ENCODE data around the gene ARMC6.

The ARMC6 gene

DNA sequence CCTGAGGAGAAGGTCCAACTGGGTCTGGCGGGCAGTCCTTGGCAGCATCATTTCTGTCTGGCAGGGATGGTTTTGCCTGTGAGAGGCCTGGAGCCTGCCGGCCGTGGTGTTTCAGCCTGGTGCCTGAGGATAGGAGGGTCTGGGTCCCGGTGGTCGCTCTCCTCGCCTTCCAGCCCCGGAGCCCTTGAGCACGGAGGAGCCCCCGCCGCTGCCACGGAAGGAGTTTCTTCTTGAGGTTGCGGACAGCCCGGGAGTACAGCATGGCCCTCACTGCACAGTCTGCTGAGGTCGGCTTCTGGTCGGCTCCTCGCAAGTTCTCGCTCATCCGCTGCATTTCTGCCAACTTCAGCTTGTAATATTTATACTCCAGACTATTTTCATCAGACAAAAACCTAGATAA lies 23.5 kb upstream of the ARMC6 start:
- H3K27me3 ChIP-seq (replicated peaks; ENCODE audit: insufficient read depth, low read length), result no peaks in the 10 kb centered on the region
- no peak overlapping the region for H3K9ac ChIP-seq (ENCODE audit: low read length)
- H4K20me1 ChIP-seq (ENCODE audit: insufficient read depth, low read length), result no peaks in the 10 kb centered on the region

DNA sequence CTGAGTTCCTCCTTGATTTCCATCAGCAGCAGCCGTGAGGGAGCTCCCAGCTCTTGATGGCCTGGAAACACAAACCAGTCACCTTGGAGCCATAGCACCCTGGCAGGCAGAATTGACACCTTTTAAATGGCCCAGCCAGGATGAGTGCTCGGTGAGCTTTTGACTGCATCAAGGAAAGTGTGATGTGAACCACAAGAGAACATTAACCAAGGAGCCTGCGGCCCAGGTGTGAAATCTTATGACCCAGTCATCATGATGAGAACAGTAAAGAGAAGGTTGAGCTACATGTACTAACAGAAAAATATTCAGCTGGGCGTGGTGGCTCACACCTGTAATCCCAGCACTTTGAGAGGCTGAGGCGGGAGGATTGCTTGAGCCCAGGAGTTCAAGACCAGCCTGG lies 22.9 kb upstream of the ARMC6 start:
- no peaks in the 10 kb centered on the region for H3K9me2 ChIP-seq (replicated peaks; ENCODE audit: insufficient read depth, low read length)
- H3F3A ChIP-seq (ENCODE audit: insufficient read depth, low read length), result no peaks in the 10 kb centered on the region
- H2AFZ ChIP-seq (ENCODE audit: low read length), result no peak overlapping the region
- DNase-seq, result no peak
- peaks cover 11% of the 10 kb centered on the region for H3K36me3 ChIP-seq (replicated peaks; ENCODE audit: insufficient read depth, low read length)
- no peak overlapping the region for H3K9ac ChIP-seq (ENCODE audit: low read length)
- TF ChIP-seq, protein P1, sequence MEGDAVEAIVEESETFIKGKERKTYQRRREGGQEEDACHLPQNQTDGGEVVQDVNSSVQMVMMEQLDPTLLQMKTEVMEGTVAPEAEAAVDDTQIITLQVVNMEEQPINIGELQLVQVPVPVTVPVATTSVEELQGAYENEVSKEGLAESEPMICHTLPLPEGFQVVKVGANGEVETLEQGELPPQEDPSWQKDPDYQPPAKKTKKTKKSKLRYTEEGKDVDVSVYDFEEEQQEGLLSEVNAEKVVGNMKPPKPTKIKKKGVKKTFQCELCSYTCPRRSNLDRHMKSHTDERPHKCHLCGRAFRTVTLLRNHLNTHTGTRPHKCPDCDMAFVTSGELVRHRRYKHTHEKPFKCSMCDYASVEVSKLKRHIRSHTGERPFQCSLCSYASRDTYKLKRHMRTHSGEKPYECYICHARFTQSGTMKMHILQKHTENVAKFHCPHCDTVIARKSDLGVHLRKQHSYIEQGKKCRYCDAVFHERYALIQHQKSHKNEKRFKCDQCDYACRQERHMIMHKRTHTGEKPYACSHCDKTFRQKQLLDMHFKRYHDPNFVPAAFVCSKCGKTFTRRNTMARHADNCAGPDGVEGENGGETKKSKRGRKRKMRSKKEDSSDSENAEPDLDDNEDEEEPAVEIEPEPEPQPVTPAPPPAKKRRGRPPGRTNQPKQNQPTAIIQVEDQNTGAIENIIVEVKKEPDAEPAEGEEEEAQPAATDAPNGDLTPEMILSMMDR (IDR thresholded peaks at IDR 0.05; ENCODE audit: low read length), result no peak
- TF ChIP-seq EZH2phosphoT487 (IDR thresholded peaks at IDR 0.05; ENCODE audit: low read length) (no peak), EZH2 (optimal IDR thresholded peaks at IDR 0.05; ENCODE audit: low read depth, low read length) (no peak)
- H3K79me2 ChIP-seq (ENCODE audit: low read length), result peaks cover 30% of the 10 kb centered on the region
- H3K27ac ChIP-seq (ENCODE audit: low read length), result no peak overlapping the region
- H3K4me1 ChIP-seq (ENCODE audit: low read length), result no peaks in the 10 kb centered on the region
- no peaks in the 10 kb centered on the region for H3K27me3 ChIP-seq (replicated peaks; ENCODE audit: insufficient read depth, low read length)
- H3K4me3 ChIP-seq (ENCODE audit: low read length), result no peak overlapping the region
- H3K4me2 ChIP-seq (ENCODE audit: low read depth, low read length), result no peak overlapping the region
- H4K20me1 ChIP-seq (ENCODE audit: insufficient read depth, low read length), result no peaks in the 10 kb centered on the region
- no peaks in the 10 kb centered on the region for H3K9me3 ChIP-seq (replicated peaks; ENCODE audit: insufficient read depth, low read length)

More for the DNA sequence above, 23.5 kb upstream of the ARMC6 start:
- H3K79me2 ChIP-seq (ENCODE audit: low read length), result peaks cover 30% of the 10 kb centered on the region
- H3K4me3 ChIP-seq (ENCODE audit: low read length), result no peak overlapping the region
- peaks cover 11% of the 10 kb centered on the region for H3K36me3 ChIP-seq (replicated peaks; ENCODE audit: insufficient read depth, low read length)
- H3F3A ChIP-seq (ENCODE audit: insufficient read depth, low read length), result no peaks in the 10 kb centered on the region
- no peak overlapping the region for H3K4me2 ChIP-seq (ENCODE audit: low read depth, low read length)
- no peaks in the 10 kb centered on the region for H3K9me2 ChIP-seq (replicated peaks; ENCODE audit: insufficient read depth, low read length)
- H3K27ac ChIP-seq (ENCODE audit: low read length), result no peak overlapping the region
- no peaks in the 10 kb centered on the region for H3K4me1 ChIP-seq (ENCODE audit: low read length)
- H2AFZ ChIP-seq (ENCODE audit: low read length), result no peak overlapping the region
- no peak for TF ChIP-seq EZH2phosphoT487 (IDR thresholded peaks at IDR 0.05; ENCODE audit: low read length)
- no peak for TF ChIP-seq EZH2 (optimal IDR thresholded peaks at IDR 0.05; ENCODE audit: low read depth, low read length)
- TF ChIP-seq, protein P1 (IDR thresholded peaks at IDR 0.05; ENCODE audit: low read length), result no peak
- no peaks in the 10 kb centered on the region for H3K9me3 ChIP-seq (replicated peaks; ENCODE audit: insufficient read depth, low read length)
- DNase-seq, result no peak

DNA sequence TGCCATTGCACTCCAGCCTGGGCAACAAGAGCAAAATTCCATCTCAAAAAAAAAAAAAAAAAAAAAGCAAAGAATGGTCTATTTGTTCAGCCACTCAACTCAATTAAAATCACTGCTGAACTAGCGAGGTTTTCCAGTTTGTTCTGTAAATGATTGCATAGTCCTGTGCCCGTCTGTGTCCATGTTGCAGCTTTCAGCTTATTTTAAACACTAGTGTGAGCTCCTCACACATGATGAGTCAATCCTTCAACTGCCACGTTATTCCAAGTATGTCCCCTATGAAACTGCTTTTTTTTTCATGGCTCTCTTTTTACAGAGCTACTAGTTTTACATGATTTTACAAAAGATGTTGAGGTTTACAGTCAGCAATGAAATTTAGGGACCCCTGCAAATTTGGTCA lies 12.3 kb upstream of the ARMC6 start:
- Histone ChIP-seq H3K36me3 (replicated peaks; ENCODE audit: insufficient read depth, low read length) (peaks cover 10% of the 10 kb centered on the region), H3K27me3 (replicated peaks; ENCODE audit: insufficient read depth, low read length) (no peaks in the 10 kb centered on the region), H3K4me2 (ENCODE audit: low read depth, low read length) (no peak overlapping the region), H4K20me1 (ENCODE audit: insufficient read depth, low read length) (peaks cover 5% of the 10 kb centered on the region; the same call in 1 of the 2 replicates), H3K4me3 (ENCODE audit: low read length) (no peak overlapping the region), H3K9me3 (replicated peaks; ENCODE audit: insufficient read depth, low read length) (no peaks in the 10 kb centered on the region), H3K4me1 (ENCODE audit: low read length) (no peaks in the 10 kb centered on the region), H3K79me2 (ENCODE audit: low read length) (peaks cover 83% of the 10 kb centered on the region), H3K9ac (ENCODE audit: low read length) (no peak overlapping the region), H2AFZ (ENCODE audit: low read length) (no peak overlapping the region), H3K27ac (ENCODE audit: low read length) (no peak overlapping the region), H3K9me2 (replicated peaks; ENCODE audit: insufficient read depth, low read length) (no peaks in the 10 kb centered on the region), H3F3A (ENCODE audit: insufficient read depth, low read length) (no peaks in the 10 kb centered on the region)
- TF ChIP-seq EZH2phosphoT487 (IDR thresholded peaks at IDR 0.05; ENCODE audit: low read length) (no peak), EZH2 (optimal IDR thresholded peaks at IDR 0.05; ENCODE audit: low read depth, low read length) (no peak)
- TF ChIP-seq, protein P1 (IDR thresholded peaks at IDR 0.05; ENCODE audit: low read length), result no peak
- DNase-seq, result no peak

Measured in MM.1S (cell line).